Measurements from ENCODE around the gene CEP68. TPM values are rescaled to one million over a fixed set of nuclear protein-coding genes. Genes with fewer than 3 reads are reported as not detected.

CEP68 gene
- polyA plus RNA-seq, 2 of the 4 experiments (the other 2 are of a cell fraction): 6.8 to 9.2 TPM

GRCh38 chr2:65039640-65040039 is 16.6 kb upstream of the CEP68 start:
- H3K4me1 ChIP-seq: no peaks in the 10 kb centered on the region

GRCh38 chr2:65040400-65041261 is 15.6 kb upstream of the CEP68 start:
- Histone ChIP-seq H3K4me3 (no peak overlapping the region), H3K27ac (peak overlapping the region in 1 of 2 experiments; percentile 59; a peak in 3 of 6 replicates), H3K4me2 (peak overlapping the region; percentile 60), H3K4me1 (no peaks in the 10 kb centered on the region), H3K9me3 (peaks cover 18% of the 10 kb centered on the region; the same call in 2 of the 3 replicates)
- DNase-seq (ENCODE audit: low read depth in 1 of 2, low spot score in 1 of 2) (peak; percentile 90), FAIRE-seq (peak; percentile 94), ATAC-seq (peak; percentile 98 to 99)
- CTCF ChIA-PET: interaction anchor here (0.6 to 11.2 kb wide), 32 partner anchors 10 to 454 kb away, joined by 3 to 246 read pairs (median 4); partner anchors contain the start of gene CEP68
- POLR2A ChIA-PET: interaction anchor here (1.0 kb wide), 1 partner anchor 123 kb away, joined by 6 read pairs; no protein-coding TSS in a partner anchor
- 21% methylated on average over 13 of the region's 13 CpGs for WGBS (ENCODE audit: missing lambda C conversion rate)
- TF ChIP-seq NPAS2 (CRISPR knock-in tag; IDR thresholded peaks at IDR 0.05; ENCODE audit: borderline replicate concordance) (no peak), SMC3 (IDR thresholded peaks at IDR 0.05) (peak; percentile 96), HOXB5 (CRISPR knock-in tag; IDR thresholded peaks at IDR 0.05) (no peak), HEYL (CRISPR knock-in tag; IDR thresholded peaks at IDR 0.05) (no peak), ATOH8 (CRISPR knock-in tag; IDR thresholded peaks at IDR 0.05; ENCODE audit: low read depth) (no peak), FOSL2 (IDR thresholded peaks at IDR 0.05) (no peak), FOSL2 (CRISPR knock-in tag; IDR thresholded peaks at IDR 0.05) (no peak), CEBPB (IDR thresholded peaks at IDR 0.05) (no peak), FOXS1 (CRISPR knock-in tag; IDR thresholded peaks at IDR 0.05) (no peak), ZC3H11A (IDR thresholded peaks at IDR 0.05) (no peak), CHD4 (IDR thresholded peaks at IDR 0.05; ENCODE audit: borderline replicate concordance) (no peak)
- TF ChIP-seq, protein P1, sequence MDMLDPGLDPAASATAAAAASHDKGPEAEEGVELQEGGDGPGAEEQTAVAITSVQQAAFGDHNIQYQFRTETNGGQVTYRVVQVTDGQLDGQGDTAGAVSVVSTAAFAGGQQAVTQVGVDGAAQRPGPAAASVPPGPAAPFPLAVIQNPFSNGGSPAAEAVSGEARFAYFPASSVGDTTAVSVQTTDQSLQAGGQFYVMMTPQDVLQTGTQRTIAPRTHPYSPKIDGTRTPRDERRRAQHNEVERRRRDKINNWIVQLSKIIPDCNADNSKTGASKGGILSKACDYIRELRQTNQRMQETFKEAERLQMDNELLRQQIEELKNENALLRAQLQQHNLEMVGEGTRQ (IDR thresholded peaks at IDR 0.05): no peak
- TF ChIP-seq, protein P2, sequence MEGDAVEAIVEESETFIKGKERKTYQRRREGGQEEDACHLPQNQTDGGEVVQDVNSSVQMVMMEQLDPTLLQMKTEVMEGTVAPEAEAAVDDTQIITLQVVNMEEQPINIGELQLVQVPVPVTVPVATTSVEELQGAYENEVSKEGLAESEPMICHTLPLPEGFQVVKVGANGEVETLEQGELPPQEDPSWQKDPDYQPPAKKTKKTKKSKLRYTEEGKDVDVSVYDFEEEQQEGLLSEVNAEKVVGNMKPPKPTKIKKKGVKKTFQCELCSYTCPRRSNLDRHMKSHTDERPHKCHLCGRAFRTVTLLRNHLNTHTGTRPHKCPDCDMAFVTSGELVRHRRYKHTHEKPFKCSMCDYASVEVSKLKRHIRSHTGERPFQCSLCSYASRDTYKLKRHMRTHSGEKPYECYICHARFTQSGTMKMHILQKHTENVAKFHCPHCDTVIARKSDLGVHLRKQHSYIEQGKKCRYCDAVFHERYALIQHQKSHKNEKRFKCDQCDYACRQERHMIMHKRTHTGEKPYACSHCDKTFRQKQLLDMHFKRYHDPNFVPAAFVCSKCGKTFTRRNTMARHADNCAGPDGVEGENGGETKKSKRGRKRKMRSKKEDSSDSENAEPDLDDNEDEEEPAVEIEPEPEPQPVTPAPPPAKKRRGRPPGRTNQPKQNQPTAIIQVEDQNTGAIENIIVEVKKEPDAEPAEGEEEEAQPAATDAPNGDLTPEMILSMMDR (IDR thresholded peaks at IDR 0.05): peak; percentile 96

More at GRCh38 chr2:65039640-65040039, 16.6 kb upstream of the CEP68 start:
- Histone ChIP-seq H3K4me3 (no peak overlapping the region), H3K27ac (no peak overlapping the region), H3K4me2 (no peak overlapping the region), H3K9me3 (peaks cover 15% of the 10 kb centered on the region; the same call in 2 of the 3 replicates)
- ATAC-seq (peak; percentile 52 to 63; a peak in 4 of 6 replicates), DNase-seq (ENCODE audit: low read depth in 1 of 2, low spot score in 1 of 2) (no peak), FAIRE-seq (no peak)
- ChIA-PET POLR2A (no interaction called here), CTCF (interaction anchor here (0.9 to 11.8 kb wide), 12 partner anchors 9 to 453 kb away, joined by 3 to 246 read pairs (median 4); no protein-coding TSS in a partner anchor)
- no peak for TF ChIP-seq HOXA7 (CRISPR knock-in tag; IDR thresholded peaks at IDR 0.05)
- TF ChIP-seq EHF (CRISPR knock-in tag; IDR thresholded peaks at IDR 0.05): no peak
- TF ChIP-seq KDM5A (IDR thresholded peaks at IDR 0.05): no peak
- no peak for TF ChIP-seq SMC3 (IDR thresholded peaks at IDR 0.05)
- TF ChIP-seq, protein P2 (IDR thresholded peaks at IDR 0.05): no peak
- TF ChIP-seq FOXS1 (CRISPR knock-in tag; IDR thresholded peaks at IDR 0.05): no peak
- TF ChIP-seq HOXB5 (CRISPR knock-in tag; IDR thresholded peaks at IDR 0.05): no peak
- no peak for TF ChIP-seq MAFK (IDR thresholded peaks at IDR 0.05; ENCODE audit: partially characterized antibody)
- TF ChIP-seq HOXB13 (CRISPR knock-in tag; IDR thresholded peaks at IDR 0.05; ENCODE audit: low read depth): no peak
- TF ChIP-seq CHD2 (IDR thresholded peaks at IDR 0.05; ENCODE audit: low read length, partially characterized antibody): no peak
- TF ChIP-seq, protein P3, sequence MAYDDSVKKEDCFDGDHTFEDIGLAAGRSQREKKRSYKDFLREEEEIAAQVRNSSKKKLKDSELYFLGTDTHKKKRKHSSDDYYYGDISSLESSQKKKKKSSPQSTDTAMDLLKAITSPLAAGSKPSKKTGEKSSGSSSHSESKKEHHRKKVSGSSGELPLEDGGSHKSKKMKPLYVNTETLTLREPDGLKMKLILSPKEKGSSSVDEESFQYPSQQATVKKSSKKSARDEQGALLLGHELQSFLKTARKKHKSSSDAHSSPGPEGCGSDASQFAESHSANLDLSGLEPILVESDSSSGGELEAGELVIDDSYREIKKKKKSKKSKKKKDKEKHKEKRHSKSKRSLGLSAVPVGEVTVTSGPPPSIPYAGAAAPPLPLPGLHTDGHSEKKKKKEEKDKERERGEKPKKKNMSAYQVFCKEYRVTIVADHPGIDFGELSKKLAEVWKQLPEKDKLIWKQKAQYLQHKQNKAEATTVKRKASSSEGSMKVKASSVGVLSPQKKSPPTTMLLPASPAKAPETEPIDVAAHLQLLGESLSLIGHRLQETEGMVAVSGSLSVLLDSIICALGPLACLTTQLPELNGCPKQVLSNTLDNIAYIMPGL (CRISPR knock-in tag; IDR thresholded peaks at IDR 0.05; ENCODE audit: borderline replicate concordance): no peak
- TF ChIP-seq POLR2AphosphoS2 (conservative IDR thresholded peaks at IDR 0.05; ENCODE audit: low read length): no peak
- TF ChIP-seq FOSB (CRISPR knock-in tag; IDR thresholded peaks at IDR 0.05): no peak
- TF ChIP-seq EP300 (IDR thresholded peaks at IDR 0.05): no peak
- no peak for TF ChIP-seq ZFP36 (IDR thresholded peaks at IDR 0.05; ENCODE audit: borderline replicate concordance, partially characterized antibody)
- TF ChIP-seq RNF2 (IDR thresholded peaks at IDR 0.05; ENCODE audit: borderline replicate concordance, low read depth): no peak
- no peak for TF ChIP-seq RCOR1 (IDR thresholded peaks at IDR 0.05; ENCODE audit: low read depth, low read length)
- no peak for TF ChIP-seq PBX3 (IDR thresholded peaks at IDR 0.05)
- no peak for TF ChIP-seq CEBPB (IDR thresholded peaks at IDR 0.05)
- WGBS (ENCODE audit: missing lambda C conversion rate): 64% methylated on average over 3 of the region's 3 CpGs

Data from A549 (cell line).